ENCODE measurements around the gene THAP8.

- TF ChIP-seq EZH2 (conservative IDR thresholded peaks at IDR 0.05; ENCODE audit: low read depth, low read length): no peak
- TF ChIP-seq POLR2AphosphoS5 (IDR thresholded peaks at IDR 0.05; ENCODE audit: low read depth, low read length): no peak
- no peak for TF ChIP-seq KLF16 (CRISPR knock-in tag; IDR thresholded peaks at IDR 0.05)
- TF ChIP-seq CTCF (CRISPR knock-in tag; IDR thresholded peaks at IDR 0.05): no peak
- no peak for TF ChIP-seq ESRRA (CRISPR knock-in tag; IDR thresholded peaks at IDR 0.05; ENCODE audit: low read depth)
- TF ChIP-seq MAX (IDR thresholded peaks at IDR 0.05): no peak
- no peak for TF ChIP-seq AHR (CRISPR knock-in tag; IDR thresholded peaks at IDR 0.05)
- TF ChIP-seq, protein P1, sequence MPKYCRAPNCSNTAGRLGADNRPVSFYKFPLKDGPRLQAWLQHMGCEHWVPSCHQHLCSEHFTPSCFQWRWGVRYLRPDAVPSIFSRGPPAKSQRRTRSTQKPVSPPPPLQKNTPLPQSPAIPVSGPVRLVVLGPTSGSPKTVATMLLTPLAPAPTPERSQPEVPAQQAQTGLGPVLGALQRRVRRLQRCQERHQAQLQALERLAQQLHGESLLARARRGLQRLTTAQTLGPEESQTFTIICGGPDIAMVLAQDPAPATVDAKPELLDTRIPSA (CRISPR knock-in tag; IDR thresholded peaks at IDR 0.05; ENCODE audit: borderline replicate concordance): no peak
- TF ChIP-seq KDM1A (CRISPR knock-in tag; IDR thresholded peaks at IDR 0.05): no peak
- TF ChIP-seq HMG20A (CRISPR knock-in tag; IDR thresholded peaks at IDR 0.05; ENCODE audit: borderline replicate concordance): no peak
- TF ChIP-seq, protein P2, sequence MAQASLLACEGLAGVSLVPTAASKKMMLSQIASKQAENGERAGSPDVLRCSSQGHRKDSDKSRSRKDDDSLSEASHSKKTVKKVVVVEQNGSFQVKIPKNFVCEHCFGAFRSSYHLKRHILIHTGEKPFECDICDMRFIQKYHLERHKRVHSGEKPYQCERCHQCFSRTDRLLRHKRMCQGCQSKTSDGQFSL (CRISPR knock-in tag; IDR thresholded peaks at IDR 0.05): no peak
- TF ChIP-seq ZNF546 (CRISPR knock-in tag; conservative IDR thresholded peaks at IDR 0.05): no peak
- no peak for TF ChIP-seq NPAS2 (CRISPR knock-in tag; IDR thresholded peaks at IDR 0.05; ENCODE audit: borderline replicate concordance)
These were observed 43.0 kb upstream of the THAP8 start for GRCh38 chr19:36097036-36097435.
